GM10248 (cell line): Measurements from ENCODE around the gene MEIS1.

Source experiments
- CTCF ChIA-PET: fragments of 300-600 bp; sonication (Branson Sonifier 250); formaldehyde crosslinking; extraction: SDS; loops from one replicate; lab custom pipeline; 2021; ENCODE audit warnings: antibody characterized with exemption; lab: Yijun Ruan, JAX
- POLR2A ChIA-PET: fragments of 350-650 bp; sonication (Branson Sonifier 250); formaldehyde crosslinking; extraction: SDS; loops from one replicate; lab custom pipeline; 2020; ENCODE audit warnings: antibody characterized with exemption; lab: Yijun Ruan, JAX
- DNase-seq: peaks from one replicate; pipeline ENCODE4 v3.0.0; 2012; ENCODE audit errors: extremely low spot score
- CTCF ChIP-seq: IDR thresholded peaks from 2 replicates; pipeline ENCODE4 v1.5.1; 2012; ENCODE audit warnings: mild to moderate bottlenecking, low read depth; ENCODE audit errors: extremely low read depth, missing control alignments, control extremely low read depth

MEIS1 gene

GRCh38 chr2:66442516-66443185 lies 7.7 kb downstream of the MEIS1 start:
- ChIA-PET CTCF (no interaction called here), POLR2A (no interaction called here)
- TF ChIP-seq CTCF: no peak
- no peak for DNase-seq

GRCh38 chr2:66443186-66443978 lies 8.5 kb downstream of the MEIS1 start:
- ChIA-PET CTCF (no interaction called here), POLR2A (no interaction called here)
- no peak for TF ChIP-seq CTCF
- DNase-seq: no peak

GRCh38 chr2:66443979-66444861 lies 9.3 kb downstream of the MEIS1 start:
- CTCF ChIA-PET: no interaction called here
- DNase-seq: no peak
- POLR2A ChIA-PET: no interaction called here

GRCh38 chr2:66445076-66445924 lies 10.4 kb downstream of the MEIS1 start:
- CTCF ChIA-PET: no interaction called here

More at GRCh38 chr2:66443979-66444861, 9.3 kb downstream of the MEIS1 start:
- no peak for TF ChIP-seq CTCF

GRCh38 chr2:66445925-66446871 lies 11.3 kb downstream of the MEIS1 start:
- ChIA-PET POLR2A (no interaction called here), CTCF (no interaction called here)
- no peak for DNase-seq
- no peak for TF ChIP-seq CTCF

More at GRCh38 chr2:66445076-66445924, 10.4 kb downstream of the MEIS1 start:
- no peak for DNase-seq
- TF ChIP-seq CTCF: no peak
- POLR2A ChIA-PET: no interaction called here
